Activated CD8-positive, alpha-beta memory T cell treated with anti-CD3 and anti-CD28 coated beads, Interleukin-2, amount 10 ng/mL, durations not matched to agents 7 days and 5 days (primary cell): ENCODE measurements around the gene UPP1. TPM values are rescaled to one million over a fixed set of nuclear protein-coding genes. Genes with fewer than 3 reads are reported as not detected.
A peak's percentile ranks its signal among the peaks of the same experiment; 100 is the strongest.

Experiments used
- ATAC-seq: fragments of 150-1000 bp; cut with Tn5 transposase; one replicate; pipeline ENCODE4 v1.10.0; 2021; ENCODE audit warnings: moderate library complexity
- CTCF ChIA-PET: fragments of 350-600 bp; sonication (Branson Sonifier 250); formaldehyde crosslinking; loops from one replicate; lab custom pipeline; 2021; ENCODE audit warnings: antibody characterized with exemption; lab: Charles Lee
- DNase-seq: peaks from one replicate; pipeline ENCODE4 v3.0.0-alpha.2; 2020
- H3K27ac Mint-ChIP-seq: one replicate; pipeline ENCODE4 v1.8.0; 2021; ENCODE audit warnings: mild to moderate bottlenecking, mixed read lengths
- H3K27me3 Mint-ChIP-seq: one replicate; pipeline ENCODE4 v1.8.0; 2021; ENCODE audit warnings: mixed read lengths
- H3K36me3 Mint-ChIP-seq: one replicate; pipeline ENCODE4 v1.8.0; 2021; ENCODE audit warnings: mild to moderate bottlenecking, mixed read lengths
- H3K4me1 Mint-ChIP-seq: one replicate; pipeline ENCODE4 v1.8.0; 2021; ENCODE audit warnings: mixed read lengths
- H3K4me3 Mint-ChIP-seq: one replicate; pipeline ENCODE4 v1.8.0; 2021; ENCODE audit warnings: mild to moderate bottlenecking, moderate library complexity, mixed read lengths
- H3K9me3 Mint-ChIP-seq: one replicate; pipeline ENCODE4 v1.8.0; 2022; ENCODE audit warnings: low read depth, mixed read lengths
- total RNA-seq, 2 experiments: library from RNA; stranded (reverse); gene quantifications; one replicate each; pipeline ENCODE4 v1.2.3, GENCODE V29; 2021

UPP1 gene
- total RNA-seq, 2 experiments from 2014 or later, result 57.9 to 87.6 TPM

GRCh38 chr7:48106906-48107659, 18.0 kb downstream of the UPP1 start:
- no peak for ATAC-seq
- CTCF ChIA-PET, result interaction anchor here (0.7 to 5.3 kb wide), 3 partner anchors 19 to 116 kb away, joined by 3 to 70 read pairs (median 10); partner anchors contain the start of gene UPP1
- no peak overlapping the region for H3K27ac Mint-ChIP-seq
- no peaks in the 10 kb centered on the region for H3K9me3 Mint-ChIP-seq
- no peak for DNase-seq
- no peaks in the 10 kb centered on the region for H3K27me3 Mint-ChIP-seq
- no peak overlapping the region for H3K4me3 Mint-ChIP-seq
- H3K4me1 Mint-ChIP-seq, result peaks cover 15% of the 10 kb centered on the region
- H3K36me3 Mint-ChIP-seq, result peaks cover 50% of the 10 kb centered on the region

GRCh38 chr7:48107926-48108472, 18.9 kb downstream of the UPP1 start:
- H3K27ac Mint-ChIP-seq, result no peak overlapping the region
- H3K4me3 Mint-ChIP-seq, result no peak overlapping the region
- H3K27me3 Mint-ChIP-seq, result no peaks in the 10 kb centered on the region
- peaks cover 12% of the 10 kb centered on the region for H3K4me1 Mint-ChIP-seq
- ATAC-seq, result no peak
- CTCF ChIA-PET, result interaction anchor here (0.7 to 5.3 kb wide), 6 partner anchors 12 to 163 kb away, joined by 3 to 70 read pairs (median 18); partner anchors contain the start of gene UPP1
- peaks cover 42% of the 10 kb centered on the region for H3K36me3 Mint-ChIP-seq
- DNase-seq, result no peak
- H3K9me3 Mint-ChIP-seq, result no peaks in the 10 kb centered on the region

GRCh38 chr7:48108959-48109847, 20.1 kb downstream of the UPP1 start:
- H3K4me1 Mint-ChIP-seq, result peaks cover 12% of the 10 kb centered on the region
- no peaks in the 10 kb centered on the region for H3K27me3 Mint-ChIP-seq
- CTCF ChIA-PET, result interaction anchor here (0.6 to 5.3 kb wide), 31 partner anchors 7 to 172 kb away, joined by 3 to 70 read pairs (median 6); partner anchors contain the start of gene UPP1
- ATAC-seq (no peak), DNase-seq (no peak)
- no peaks in the 10 kb centered on the region for H3K9me3 Mint-ChIP-seq
- H3K36me3 Mint-ChIP-seq, result peaks cover 31% of the 10 kb centered on the region
- H3K4me3 Mint-ChIP-seq, result no peak overlapping the region
- peak overlapping the region; percentile 41 for H3K27ac Mint-ChIP-seq

GRCh38 chr7:48109848-48110663, 21.0 kb downstream of the UPP1 start:
- peak overlapping the region; percentile 41 for H3K27ac Mint-ChIP-seq
- no peak overlapping the region for H3K4me3 Mint-ChIP-seq
- no peaks in the 10 kb centered on the region for H3K9me3 Mint-ChIP-seq
- DNase-seq (peak; percentile 91), ATAC-seq (peak; percentile 93)
- CTCF ChIA-PET, result interaction anchor here (0.6 to 5.3 kb wide), 39 partner anchors 8 to 173 kb away, joined by 3 to 70 read pairs (median 5); partner anchors contain the start of genes HUS1, PKD1L1 and UPP1
- H3K4me1 Mint-ChIP-seq, result peaks cover 12% of the 10 kb centered on the region
- no peaks in the 10 kb centered on the region for H3K27me3 Mint-ChIP-seq
- H3K36me3 Mint-ChIP-seq, result peaks cover 24% of the 10 kb centered on the region

- H3K4me1 Mint-ChIP-seq, result peaks cover 12% of the 10 kb centered on the region
- H3K9me3 Mint-ChIP-seq, result no peaks in the 10 kb centered on the region
- no peak overlapping the region for H3K27ac Mint-ChIP-seq
- ATAC-seq, result no peak
- no peak for DNase-seq
- CTCF ChIA-PET, result interaction anchor here (0.6 to 5.3 kb wide), 37 partner anchors 9 to 173 kb away, joined by 3 to 70 read pairs (median 5); partner anchors contain the start of genes HUS1, PKD1L1 and UPP1
- no peaks in the 10 kb centered on the region for H3K27me3 Mint-ChIP-seq
- H3K4me3 Mint-ChIP-seq, result no peak overlapping the region
- peaks cover 18% of the 10 kb centered on the region for H3K36me3 Mint-ChIP-seq
These were observed 21.8 kb downstream of the UPP1 start for GRCh38 chr7:48110868-48111267.

- H3K27ac Mint-ChIP-seq, result no peak overlapping the region
- no peak for ATAC-seq
- peaks cover 13% of the 10 kb centered on the region for H3K4me1 Mint-ChIP-seq
- peaks cover 13% of the 10 kb centered on the region for H3K36me3 Mint-ChIP-seq
- no peak overlapping the region for H3K4me3 Mint-ChIP-seq
- DNase-seq, result no peak
- CTCF ChIA-PET, result interaction anchor here (1.1 to 5.3 kb wide), 5 partner anchors 19 to 167 kb away, joined by 4 to 70 read pairs (median 22); partner anchors contain the start of gene UPP1
- H3K9me3 Mint-ChIP-seq, result no peaks in the 10 kb centered on the region
- no peaks in the 10 kb centered on the region for H3K27me3 Mint-ChIP-seq
These were observed 22.5 kb downstream of the UPP1 start for GRCh38 chr7:48111596-48111995.

- ATAC-seq, result no peak
- no peak overlapping the region for H3K27ac Mint-ChIP-seq
- no peak overlapping the region for H3K4me3 Mint-ChIP-seq
- CTCF ChIA-PET, result no interaction called here
- no peaks in the 10 kb centered on the region for H3K27me3 Mint-ChIP-seq
- H3K4me1 Mint-ChIP-seq, result peaks cover 16% of the 10 kb centered on the region
- no peak for DNase-seq
- H3K9me3 Mint-ChIP-seq, result no peaks in the 10 kb centered on the region
- H3K36me3 Mint-ChIP-seq, result peaks cover 8% of the 10 kb centered on the region
These were observed 23.5 kb downstream of the UPP1 start for GRCh38 chr7:48112401-48113165.

GRCh38 chr7:48113275-48113674, 24.2 kb downstream of the UPP1 start:
- peaks cover 4% of the 10 kb centered on the region for H3K36me3 Mint-ChIP-seq
- no peak overlapping the region for H3K4me3 Mint-ChIP-seq
- no peak for ATAC-seq
- H3K27ac Mint-ChIP-seq, result no peak overlapping the region
- DNase-seq, result no peak
- peaks cover 16% of the 10 kb centered on the region for H3K4me1 Mint-ChIP-seq
- H3K9me3 Mint-ChIP-seq, result no peaks in the 10 kb centered on the region
- CTCF ChIA-PET, result no interaction called here
- no peaks in the 10 kb centered on the region for H3K27me3 Mint-ChIP-seq

- Mint-ChIP-seq H3K4me3 (no peak overlapping the region), H3K4me1 (peaks cover 16% of the 10 kb centered on the region), H3K27ac (no peak overlapping the region), H3K9me3 (no peaks in the 10 kb centered on the region), H3K36me3 (no peaks in the 10 kb centered on the region), H3K27me3 (peaks cover 5% of the 10 kb centered on the region)
- CTCF ChIA-PET, result interaction anchor here (1.0 kb wide), 1 partner anchor 169 kb away, joined by 3 read pairs; no protein-coding TSS in a partner anchor
- DNase-seq (no peak), ATAC-seq (no peak)
These were observed 25.1 kb downstream of the UPP1 start for GRCh38 chr7:48114115-48114514.

GRCh38 chr7:48114589-48114988, 25.5 kb downstream of the UPP1 start:
- DNase-seq, result no peak
- no peak overlapping the region for H3K27ac Mint-ChIP-seq
- no peak for ATAC-seq
- H3K27me3 Mint-ChIP-seq, result peaks cover 6% of the 10 kb centered on the region
- peaks cover 15% of the 10 kb centered on the region for H3K4me1 Mint-ChIP-seq
- H3K9me3 Mint-ChIP-seq, result no peaks in the 10 kb centered on the region
- CTCF ChIA-PET, result interaction anchor here (1.0 kb wide), 1 partner anchor 169 kb away, joined by 3 read pairs; no protein-coding TSS in a partner anchor
- H3K36me3 Mint-ChIP-seq, result no peaks in the 10 kb centered on the region
- no peak overlapping the region for H3K4me3 Mint-ChIP-seq

- DNase-seq (no peak), ATAC-seq (no peak)
- no peaks in the 10 kb centered on the region for H3K36me3 Mint-ChIP-seq
- H3K4me3 Mint-ChIP-seq, result no peak overlapping the region
- H3K9me3 Mint-ChIP-seq, result no peaks in the 10 kb centered on the region
- CTCF ChIA-PET, result no interaction called here
- no peak overlapping the region for H3K27ac Mint-ChIP-seq
- H3K4me1 Mint-ChIP-seq, result peaks cover 5% of the 10 kb centered on the region
- peaks cover 6% of the 10 kb centered on the region for H3K27me3 Mint-ChIP-seq
These were observed 27.0 kb downstream of the UPP1 start for GRCh38 chr7:48116043-48116442.

- no peak overlapping the region for H3K27ac Mint-ChIP-seq
- no peaks in the 10 kb centered on the region for H3K36me3 Mint-ChIP-seq
- H3K9me3 Mint-ChIP-seq, result no peaks in the 10 kb centered on the region
- ATAC-seq (no peak), DNase-seq (no peak)
- H3K4me3 Mint-ChIP-seq, result no peak overlapping the region
- peaks cover 16% of the 10 kb centered on the region for H3K27me3 Mint-ChIP-seq
- H3K4me1 Mint-ChIP-seq, result peaks cover 5% of the 10 kb centered on the region
- CTCF ChIA-PET, result no interaction called here
These were observed 29.0 kb downstream of the UPP1 start for GRCh38 chr7:48118041-48118440.
